Raji (cell line): ENCODE data around the gene SLC6A2.

Experiments
- POLR2A ChIP-seq: IDR thresholded peaks from 2 replicates; pipeline ENCODE4 v1.6.1; 2011; ENCODE audit warnings: low read depth, low read length, control low read depth; ENCODE audit not compliant: insufficient read depth

SLC6A2 gene

DNA sequence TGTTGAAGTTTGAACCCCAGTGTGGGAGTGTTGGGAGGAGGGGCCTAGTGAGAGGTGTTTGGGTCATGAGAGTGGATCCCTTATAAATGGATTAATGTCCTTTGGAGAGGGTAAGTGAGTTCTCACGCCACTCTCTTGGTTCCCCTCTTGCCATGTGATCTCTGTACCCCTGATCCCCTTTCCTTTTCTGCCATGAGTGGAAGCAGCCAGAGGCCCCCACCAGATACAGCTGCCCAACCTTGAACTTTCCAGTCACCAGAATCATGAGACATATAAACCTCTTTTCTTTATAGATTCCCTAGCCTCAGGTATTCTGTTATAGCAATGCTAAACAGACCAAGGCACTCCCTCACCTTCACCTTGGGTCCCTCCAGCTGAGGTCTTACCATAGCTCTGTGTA lies 7.4 kb downstream of the SLC6A2 start:
- TF ChIP-seq POLR2A: no peak

- no peak for TF ChIP-seq POLR2A
Observed at GRCh38 chr16:55663765-55664677, 8.2 kb downstream of the SLC6A2 start.

- no peak for TF ChIP-seq POLR2A
Observed at GRCh38 chr16:55664786-55665407, 9.1 kb downstream of the SLC6A2 start.

- no peak for TF ChIP-seq POLR2A
Observed at GRCh38 chr16:55665511-55665910, 9.7 kb downstream of the SLC6A2 start.

GRCh38 chr16:55666012-55666411 lies 10.2 kb downstream of the SLC6A2 start:
- TF ChIP-seq POLR2A: no peak

GRCh38 chr16:55667753-55668152 lies 12.0 kb downstream of the SLC6A2 start:
- no peak for TF ChIP-seq POLR2A

DNA sequence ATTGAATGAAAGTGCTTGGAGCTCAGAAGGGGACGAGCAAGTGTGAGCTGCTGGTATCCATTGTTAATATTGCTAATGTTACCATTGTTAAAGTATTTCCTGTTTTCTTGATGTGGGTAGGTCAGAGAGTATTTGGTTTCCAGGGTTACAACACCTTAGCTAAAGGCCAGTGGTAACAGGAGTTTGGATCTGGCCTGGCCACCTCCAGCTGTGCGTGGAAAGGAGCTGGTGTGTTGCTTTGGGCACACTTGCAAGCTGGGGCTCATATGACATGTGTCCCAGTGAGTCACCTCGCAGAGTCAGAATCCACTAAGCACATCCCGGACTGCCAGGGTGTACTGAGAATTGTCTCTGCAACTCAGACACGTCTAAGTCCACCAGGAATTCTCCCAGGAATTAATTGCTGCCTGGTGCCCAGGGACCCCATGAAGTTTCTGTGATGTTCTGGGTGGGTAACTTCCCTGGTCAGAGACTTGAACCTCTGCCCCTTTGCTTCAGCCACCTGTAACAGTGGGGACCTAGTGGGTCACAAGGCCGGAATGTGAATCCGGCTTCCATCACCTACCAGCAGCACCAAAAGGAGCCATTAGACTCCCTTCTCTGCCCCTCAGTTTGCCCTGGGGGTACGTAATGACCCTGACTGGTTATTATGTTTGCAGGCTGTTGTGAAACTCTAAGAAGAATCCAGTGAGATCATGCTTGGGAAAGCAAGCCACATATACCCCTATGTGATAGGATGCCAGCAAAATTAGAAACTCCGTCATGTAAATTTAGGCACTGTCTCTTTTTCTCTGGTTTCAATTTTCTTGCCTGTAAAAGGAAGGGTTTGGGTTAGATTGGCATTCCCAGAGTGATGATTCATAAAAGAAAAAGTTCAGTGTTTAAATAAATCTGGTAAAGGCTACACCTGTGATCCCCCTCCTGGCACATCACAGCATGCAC lies 12.8 kb downstream of the SLC6A2 start:
- no peak for TF ChIP-seq POLR2A

DNA sequence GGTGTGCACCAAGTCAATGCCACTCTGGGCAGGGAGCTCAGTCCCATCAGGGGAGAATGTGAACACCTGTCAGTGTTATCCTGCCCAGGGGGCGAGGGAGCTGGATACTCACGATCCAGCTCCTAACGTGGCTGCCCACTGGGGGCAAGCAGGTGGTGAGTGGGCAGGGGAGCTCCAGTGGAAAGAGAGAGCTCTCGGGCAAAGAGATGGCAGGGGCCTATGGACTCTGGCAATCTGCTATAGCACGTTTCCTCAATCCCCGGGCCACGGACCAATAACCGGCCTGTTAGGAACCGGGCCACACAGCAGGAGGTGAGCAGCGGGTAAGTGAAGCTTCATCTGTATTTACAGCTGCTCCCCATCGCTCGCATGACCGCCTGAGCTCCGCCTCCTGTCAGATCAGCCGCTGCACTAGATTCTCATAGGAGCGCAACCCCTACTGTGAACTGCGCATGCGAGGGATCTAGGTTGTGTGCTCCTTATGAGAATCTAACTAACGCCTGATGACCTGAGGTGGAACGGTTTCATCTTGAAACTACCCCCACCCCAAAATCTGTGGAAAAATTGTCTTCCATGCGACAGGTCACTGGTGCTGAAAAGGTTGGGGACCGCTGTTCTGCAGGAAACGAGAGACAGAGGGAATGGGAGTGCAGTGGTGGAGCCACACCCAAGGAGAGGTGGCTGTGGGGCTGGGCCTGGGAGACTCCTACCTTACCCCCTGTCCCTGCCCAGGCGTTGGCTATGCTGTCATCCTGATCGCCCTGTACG lies 15.6 kb downstream of the SLC6A2 start:
- no peak for TF ChIP-seq POLR2A

DNA sequence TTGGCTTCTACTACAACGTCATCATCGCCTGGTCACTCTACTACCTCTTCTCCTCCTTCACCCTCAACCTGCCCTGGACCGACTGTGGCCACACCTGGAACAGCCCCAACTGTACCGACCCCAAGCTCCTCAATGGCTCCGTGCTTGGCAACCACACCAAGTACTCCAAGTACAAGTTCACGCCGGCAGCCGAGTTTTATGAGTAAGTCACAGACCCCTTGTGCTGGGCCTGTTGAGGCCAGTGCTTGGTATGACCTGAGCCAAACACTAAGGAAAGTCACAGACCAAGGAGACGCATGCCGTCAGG lies 16.1 kb downstream of the SLC6A2 start:
- TF ChIP-seq POLR2A: no peak

DNA sequence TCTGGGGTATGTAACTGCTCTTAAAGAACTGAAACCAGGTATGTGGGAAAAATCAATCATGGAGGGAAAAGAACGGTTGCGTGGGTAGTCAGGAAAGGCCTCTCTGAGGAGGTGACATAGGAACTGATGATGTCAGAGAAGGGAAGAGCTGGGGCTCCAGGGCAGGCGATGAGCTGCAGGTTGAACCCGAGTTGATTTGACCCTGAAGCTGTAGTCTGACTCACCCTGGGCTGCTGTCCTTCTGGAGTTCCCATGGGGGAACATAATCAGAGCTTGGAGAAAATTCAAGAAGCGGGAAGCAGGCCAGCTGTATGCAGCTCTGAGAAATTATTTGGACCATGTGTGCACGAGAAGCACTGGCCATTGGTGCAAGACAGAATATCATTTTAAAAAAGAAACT lies 16.7 kb downstream of the SLC6A2 start:
- TF ChIP-seq POLR2A: no peak

GRCh38 chr16:55678161-55678821 lies 22.5 kb downstream of the SLC6A2 start:
- TF ChIP-seq POLR2A: no peak

GRCh38 chr16:55682086-55682485 lies 26.3 kb downstream of the SLC6A2 start:
- no peak for TF ChIP-seq POLR2A

- no peak for TF ChIP-seq POLR2A
Observed at GRCh38 chr16:55685973-55686372, 30.2 kb downstream of the SLC6A2 start.

GRCh38 chr16:55686671-55687070 lies 30.9 kb downstream of the SLC6A2 start:
- no peak for TF ChIP-seq POLR2A

- TF ChIP-seq POLR2A: no peak
Observed at GRCh38 chr16:55687802-55688201, 32.0 kb downstream of the SLC6A2 start.

GRCh38 chr16:55690841-55691240 lies 35.1 kb downstream of the SLC6A2 start:
- TF ChIP-seq POLR2A: no peak
